ENCODE results near the gene ABR. TPM values are rescaled to one million over a fixed set of nuclear protein-coding genes. Genes with fewer than 3 reads are reported as not detected.

ABR gene
- total RNA-seq, 2 donors from 2014 or later: 243 to 326 TPM

- DNase-seq: no peak
- H3K4me1 ChIP-seq: no peaks in the 10 kb centered on the region
- no peak overlapping the region for H3K9ac ChIP-seq (ENCODE audit: low read depth in 2 of 2, low read length in 2 of 2)
- no peaks in the 10 kb centered on the region for H3K36me3 ChIP-seq
- no peak for TF ChIP-seq CTCF (IDR thresholded peaks at IDR 0.05)
- intact Hi-C loops (cut with DNase I): no loop called here
- no peaks in the 10 kb centered on the region for H3K9me3 ChIP-seq
- no peak overlapping the region for H3K27ac ChIP-seq
- H3K27me3 ChIP-seq: no peaks in the 10 kb centered on the region
- no peak overlapping the region for H3K4me3 ChIP-seq
Observed at GRCh38 chr17:1035546-1036170, 144.1 kb downstream of the ABR start.

GRCh38 chr17:1034652-1035210 lies 145.1 kb downstream of the ABR start:
- H3K4me3 ChIP-seq: no peak overlapping the region
- H3K36me3 ChIP-seq: no peaks in the 10 kb centered on the region
- no peaks in the 10 kb centered on the region for H3K4me1 ChIP-seq
- H3K27me3 ChIP-seq: no peaks in the 10 kb centered on the region
- no peaks in the 10 kb centered on the region for H3K9me3 ChIP-seq
- no peak for DNase-seq
- no peak for TF ChIP-seq CTCF (IDR thresholded peaks at IDR 0.05)
- no peak overlapping the region for H3K27ac ChIP-seq
- no peak overlapping the region for H3K9ac ChIP-seq (ENCODE audit: low read depth in 2 of 2, low read length in 2 of 2)
- intact Hi-C loops (cut with DNase I): no loop called here

- no peaks in the 10 kb centered on the region for H3K36me3 ChIP-seq
- no peak overlapping the region for H3K4me3 ChIP-seq
- DNase-seq: no peak
- no peaks in the 10 kb centered on the region for H3K9me3 ChIP-seq
- TF ChIP-seq CTCF (IDR thresholded peaks at IDR 0.05): no peak
- no peak overlapping the region for H3K9ac ChIP-seq (ENCODE audit: low read depth in 2 of 2, low read length in 2 of 2)
- no peaks in the 10 kb centered on the region for H3K4me1 ChIP-seq
- no peak overlapping the region for H3K27ac ChIP-seq
- intact Hi-C loops (cut with DNase I): no loop called here
- no peaks in the 10 kb centered on the region for H3K27me3 ChIP-seq
Observed at GRCh38 chr17:1033503-1033902, 146.3 kb downstream of the ABR start.

- intact Hi-C loops (cut with DNase I): no loop called here
- H3K4me1 ChIP-seq: no peaks in the 10 kb centered on the region
- H3K27me3 ChIP-seq: no peaks in the 10 kb centered on the region
- no peaks in the 10 kb centered on the region for H3K9me3 ChIP-seq
- H3K27ac ChIP-seq: no peak overlapping the region
- no peaks in the 10 kb centered on the region for H3K36me3 ChIP-seq
- no peak overlapping the region for H3K9ac ChIP-seq (ENCODE audit: low read depth in 2 of 2, low read length in 2 of 2)
- no peak for TF ChIP-seq CTCF (IDR thresholded peaks at IDR 0.05)
- H3K4me3 ChIP-seq: no peak overlapping the region
- DNase-seq: no peak
Observed at GRCh38 chr17:1032391-1032790, 147.4 kb downstream of the ABR start.

GRCh38 chr17:1031711-1032110 lies 148.1 kb downstream of the ABR start:
- DNase-seq: peak; percentile 42
- no peak for TF ChIP-seq CTCF (IDR thresholded peaks at IDR 0.05)
- no peaks in the 10 kb centered on the region for H3K9me3 ChIP-seq
- H3K27ac ChIP-seq: no peak overlapping the region
- H3K27me3 ChIP-seq: no peaks in the 10 kb centered on the region
- no peaks in the 10 kb centered on the region for H3K4me1 ChIP-seq
- H3K36me3 ChIP-seq: no peaks in the 10 kb centered on the region
- H3K9ac ChIP-seq (ENCODE audit: low read depth in 2 of 2, low read length in 2 of 2): no peak overlapping the region
- H3K4me3 ChIP-seq: peak overlapping the region; percentile 9
- intact Hi-C loops (cut with DNase I): no loop called here

Measured in colonic mucosa (tissue), 4 donors.